GM10248 (cell line): ENCODE measurements around the gene PANK4.
A peak's percentile ranks its signal among the peaks of the same experiment; 100 is the strongest.
"Not testable (repeated sequence)": the region's sequence is repeated elsewhere in the genome, so short reads cannot be mapped to it uniquely, and the experiment has no call there.

Experiments used
- CTCF ChIA-PET: fragments of 300-600 bp; sonication (Branson Sonifier 250); formaldehyde crosslinking; extraction: SDS; loops from one replicate; lab custom pipeline; 2021; ENCODE audit warnings: antibody characterized with exemption; lab: Yijun Ruan, JAX
- POLR2A ChIA-PET: fragments of 350-650 bp; sonication (Branson Sonifier 250); formaldehyde crosslinking; extraction: SDS; loops from one replicate; lab custom pipeline; 2020; ENCODE audit warnings: antibody characterized with exemption; lab: Yijun Ruan, JAX
- DNase-seq: peaks from one replicate; pipeline ENCODE4 v3.0.0; 2012; ENCODE audit errors: extremely low spot score
- TF ChIP-seq, protein P1 (sequence below): IDR thresholded peaks from 2 replicates; pipeline ENCODE4 v1.5.1; 2012; ENCODE audit warnings: mild to moderate bottlenecking, low read depth; ENCODE audit errors: extremely low read depth, missing control alignments, control extremely low read depth

The PANK4 gene

DNA sequence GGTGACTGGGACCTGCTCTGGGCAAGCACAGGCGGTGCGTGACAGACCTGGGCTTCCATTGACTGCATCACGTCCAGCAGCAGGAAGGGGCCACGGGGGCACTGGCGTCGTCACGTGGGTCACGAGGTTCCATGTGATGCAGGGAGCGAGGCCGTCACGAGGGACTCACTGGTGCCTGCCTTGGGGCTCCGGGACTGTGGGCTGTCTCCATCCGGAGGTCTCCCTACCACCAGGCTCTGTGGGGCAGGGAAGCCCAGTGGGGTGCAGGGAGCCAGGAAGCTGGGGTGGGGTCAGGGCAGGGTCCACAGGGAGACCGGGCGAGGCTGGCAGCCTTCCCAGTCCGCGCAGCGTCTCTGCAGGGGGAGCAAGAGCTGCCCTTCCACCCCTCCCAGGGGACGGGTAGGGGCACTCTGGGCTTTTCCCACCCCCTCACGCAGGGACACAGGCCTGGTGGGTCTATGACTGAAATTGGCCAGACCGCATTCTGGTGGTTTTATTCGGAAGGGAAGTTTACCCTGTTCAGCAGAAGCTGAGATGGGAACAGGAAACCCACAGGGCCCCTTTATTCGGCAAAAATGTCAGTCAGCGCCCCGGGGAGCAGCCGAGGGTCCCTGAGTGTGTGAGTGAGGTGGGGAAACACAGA is 29.4 kb upstream of the PANK4 start:
- TF ChIP-seq, protein P1, sequence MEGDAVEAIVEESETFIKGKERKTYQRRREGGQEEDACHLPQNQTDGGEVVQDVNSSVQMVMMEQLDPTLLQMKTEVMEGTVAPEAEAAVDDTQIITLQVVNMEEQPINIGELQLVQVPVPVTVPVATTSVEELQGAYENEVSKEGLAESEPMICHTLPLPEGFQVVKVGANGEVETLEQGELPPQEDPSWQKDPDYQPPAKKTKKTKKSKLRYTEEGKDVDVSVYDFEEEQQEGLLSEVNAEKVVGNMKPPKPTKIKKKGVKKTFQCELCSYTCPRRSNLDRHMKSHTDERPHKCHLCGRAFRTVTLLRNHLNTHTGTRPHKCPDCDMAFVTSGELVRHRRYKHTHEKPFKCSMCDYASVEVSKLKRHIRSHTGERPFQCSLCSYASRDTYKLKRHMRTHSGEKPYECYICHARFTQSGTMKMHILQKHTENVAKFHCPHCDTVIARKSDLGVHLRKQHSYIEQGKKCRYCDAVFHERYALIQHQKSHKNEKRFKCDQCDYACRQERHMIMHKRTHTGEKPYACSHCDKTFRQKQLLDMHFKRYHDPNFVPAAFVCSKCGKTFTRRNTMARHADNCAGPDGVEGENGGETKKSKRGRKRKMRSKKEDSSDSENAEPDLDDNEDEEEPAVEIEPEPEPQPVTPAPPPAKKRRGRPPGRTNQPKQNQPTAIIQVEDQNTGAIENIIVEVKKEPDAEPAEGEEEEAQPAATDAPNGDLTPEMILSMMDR = no peak
- POLR2A ChIA-PET = interaction anchor here (0.8 to 1.5 kb wide), 4 partner anchors 9 to 29 kb away, joined by 3 to 11 read pairs (median 4); no protein-coding TSS in a partner anchor
- CTCF ChIA-PET = interaction anchor here (0.9 to 2.0 kb wide), 8 partner anchors 7 to 141 kb away, joined by 3 to 10 read pairs (median 4); no protein-coding TSS in a partner anchor
- peak; percentile 75 for DNase-seq

DNA sequence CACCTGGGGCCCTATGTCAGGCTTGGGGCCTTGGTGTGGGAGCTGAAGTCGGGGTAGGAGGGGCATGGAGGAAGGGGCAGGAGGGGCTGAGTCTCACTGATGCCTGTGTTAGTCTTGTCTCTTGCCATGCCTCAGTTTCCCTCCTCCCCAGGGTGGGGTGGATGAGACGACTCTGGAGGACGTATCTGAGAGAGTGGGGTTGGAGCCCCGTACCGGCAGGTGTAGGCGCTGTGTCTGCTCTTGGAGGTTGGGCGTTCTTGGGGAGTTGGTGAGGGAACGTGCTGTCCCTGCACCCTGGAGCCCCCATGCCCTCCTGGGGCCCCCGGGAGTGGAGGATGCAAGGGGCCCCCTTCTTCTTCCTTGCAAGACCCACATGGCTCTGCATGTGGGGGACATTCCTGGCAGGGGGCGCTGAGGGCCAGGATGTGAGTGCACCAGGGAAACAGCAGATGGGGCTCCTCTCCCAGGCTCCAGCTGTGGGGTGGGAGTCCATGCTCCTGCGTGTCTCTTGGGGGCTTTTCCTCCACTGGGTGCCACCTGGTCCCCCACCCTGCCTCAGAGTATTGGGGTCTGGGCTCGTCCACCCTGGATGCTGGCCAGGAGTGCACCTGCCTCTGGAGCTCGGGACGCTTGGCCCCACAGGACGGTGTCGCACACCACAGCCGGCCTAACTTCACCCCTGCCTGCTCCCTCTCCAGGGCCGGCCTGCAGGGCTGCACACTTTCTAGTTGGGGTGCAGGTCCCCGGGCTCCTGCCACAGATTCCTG is 28.4 kb upstream of the PANK4 start:
- DNase-seq = peak; percentile 70

DNA sequence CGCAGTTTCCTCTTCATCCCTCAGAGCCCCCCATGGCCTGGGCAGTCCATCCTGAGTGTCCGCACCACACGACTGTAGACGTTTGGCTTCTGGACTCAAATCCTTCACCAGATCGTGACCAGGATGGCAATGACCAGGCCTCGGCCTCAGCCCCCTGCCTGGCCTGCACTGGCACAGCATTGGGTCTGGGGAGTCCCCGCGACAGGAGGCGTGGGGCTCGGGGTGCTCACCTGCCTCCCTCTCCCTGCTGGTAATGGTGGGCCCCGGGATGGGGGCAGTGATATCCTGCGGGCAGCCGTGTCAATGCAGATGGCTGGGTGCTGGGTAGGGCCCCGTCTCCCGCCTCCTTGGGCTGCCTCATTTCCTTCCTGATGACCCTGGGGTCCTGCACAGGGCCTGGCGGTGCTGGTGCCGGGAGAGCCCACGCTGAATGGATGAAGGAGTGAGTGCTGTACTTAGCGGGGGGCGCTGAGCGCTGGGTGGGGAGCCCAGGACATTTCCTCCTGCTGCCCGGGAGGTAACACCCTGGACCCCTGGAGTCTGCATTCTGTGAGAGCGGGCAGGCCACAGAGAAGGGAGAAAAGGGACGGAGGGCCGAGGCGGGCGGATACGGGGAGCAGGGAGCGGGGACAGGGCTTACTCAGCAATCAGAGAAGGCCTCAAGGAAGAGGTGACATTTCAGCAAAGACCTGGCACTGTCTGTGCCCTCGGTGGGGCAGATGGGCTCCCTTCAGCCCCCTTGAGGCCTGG is 27.6 kb upstream of the PANK4 start:
- TF ChIP-seq, protein P1 = no peak
- CTCF ChIA-PET = interaction anchor here (1.0 kb wide), 1 partner anchor 30 kb away, joined by 3 read pairs; no protein-coding TSS in a partner anchor
- POLR2A ChIA-PET = no interaction called here
- no peak for DNase-seq

More for the DNA sequence above, 28.4 kb upstream of the PANK4 start:
- POLR2A ChIA-PET = no interaction called here
- CTCF ChIA-PET = interaction anchor here (1.0 to 2.0 kb wide), 3 partner anchors 10 to 29 kb away, joined by 3 to 10 read pairs (median 4); no protein-coding TSS in a partner anchor
- TF ChIP-seq, protein P1 = peak; percentile 88

DNA sequence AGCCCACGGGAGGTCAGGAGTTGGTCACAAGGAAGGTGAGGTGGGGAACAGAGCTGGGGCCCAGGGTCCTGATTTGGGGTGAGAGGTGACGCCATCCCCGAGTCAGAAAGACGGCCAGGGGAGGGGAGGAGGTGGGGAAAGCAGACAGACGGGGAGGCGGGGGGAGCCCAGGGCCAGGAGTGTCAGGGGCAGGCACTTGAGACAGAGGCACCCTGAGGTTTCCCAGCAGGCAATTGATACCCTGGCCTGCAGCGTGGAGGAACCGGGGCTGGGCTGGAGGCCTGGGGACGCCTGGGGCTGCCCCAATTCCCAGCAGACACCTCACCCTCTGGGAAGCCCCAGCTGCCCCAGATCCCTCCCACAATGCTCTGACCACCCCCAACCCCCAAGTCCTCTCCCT is 26.7 kb upstream of the PANK4 start:
- CTCF ChIA-PET, POLR2A ChIA-PET, DNase-seq: not testable (repeated sequence)

DNA sequence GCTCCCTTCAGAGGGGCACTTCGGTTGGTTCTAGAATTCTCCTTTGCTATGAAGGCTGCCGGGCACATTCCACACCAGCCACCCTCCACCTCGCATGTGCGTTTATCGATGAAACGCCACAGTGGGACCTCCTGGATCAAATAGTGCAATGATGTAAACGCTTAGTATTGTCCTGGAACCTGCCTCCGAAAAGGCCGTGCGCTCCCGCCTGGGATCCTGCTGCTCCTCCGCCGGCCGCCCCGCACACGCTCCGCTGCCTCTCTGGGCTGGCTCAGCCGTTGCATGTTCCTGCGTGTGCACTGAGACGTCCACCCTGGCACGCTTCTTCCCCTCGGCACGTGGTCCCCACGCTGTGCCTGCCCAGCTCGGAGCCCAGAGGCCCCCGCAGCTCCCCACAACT is 25.8 kb upstream of the PANK4 start:
- ChIA-PET CTCF (no interaction called here), POLR2A (no interaction called here)
- DNase-seq = no peak
- TF ChIP-seq, protein P1 = no peak

DNA sequence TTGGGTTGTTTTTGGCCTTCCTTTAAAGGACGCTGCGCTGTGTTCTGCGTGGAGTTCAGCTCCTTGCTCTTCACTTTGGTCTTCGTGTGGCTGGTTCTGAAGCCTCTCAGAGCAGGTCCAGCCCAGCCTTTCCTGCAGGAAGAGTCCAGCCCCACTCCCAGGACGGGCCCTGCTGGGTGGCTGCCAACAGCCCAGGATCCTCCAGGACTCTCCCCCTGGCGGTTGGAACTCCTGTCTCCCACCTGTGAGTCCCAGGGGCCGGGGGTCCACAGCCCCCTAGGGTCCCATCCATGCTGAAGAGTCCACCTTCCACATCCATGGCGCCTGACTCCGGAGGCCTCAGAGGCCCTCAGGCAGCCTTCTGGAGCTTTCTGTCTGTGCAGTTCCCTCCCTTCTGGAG is 25.1 kb upstream of the PANK4 start:
- POLR2A ChIA-PET, CTCF ChIA-PET, DNase-seq: not testable (repeated sequence)

DNA sequence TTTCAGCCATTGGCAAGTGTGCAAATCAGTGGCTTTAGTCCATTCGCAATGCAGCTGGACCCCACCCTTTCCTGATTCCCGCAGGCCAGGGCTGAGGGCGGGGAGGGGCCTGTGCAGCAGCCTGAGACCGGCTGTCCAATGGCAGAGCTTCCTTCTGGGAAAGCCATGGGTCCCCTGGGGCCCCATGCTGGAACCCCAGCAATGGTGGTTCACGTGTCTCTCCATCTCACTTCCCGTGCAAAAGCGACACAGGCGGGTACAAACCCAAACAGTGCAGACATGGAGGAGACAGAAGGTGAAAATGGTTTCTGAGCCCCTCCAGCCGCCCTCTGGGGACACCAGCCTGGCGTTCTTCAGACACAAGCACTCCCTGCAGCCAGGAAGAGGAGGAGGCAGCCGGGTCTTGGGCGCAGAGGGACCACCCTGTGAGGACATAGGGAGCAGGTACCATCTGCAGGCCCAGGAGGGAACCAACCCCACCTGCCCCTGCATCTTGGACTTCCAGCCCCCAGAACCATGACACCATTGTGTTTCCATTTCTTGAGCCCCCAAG is 24.0 kb upstream of the PANK4 start:
- ChIA-PET CTCF (interaction anchor here (2.5 kb wide), 1 partner anchor 355 kb away, joined by 10 read pairs; the partner anchor contains the start of gene FAAP20), POLR2A (interaction anchor here (1.4 to 2.0 kb wide), 2 partner anchors 8 to 27 kb away, joined by 4 to 6 read pairs; no protein-coding TSS in a partner anchor)
- not testable (repeated sequence) for DNase-seq

DNA sequence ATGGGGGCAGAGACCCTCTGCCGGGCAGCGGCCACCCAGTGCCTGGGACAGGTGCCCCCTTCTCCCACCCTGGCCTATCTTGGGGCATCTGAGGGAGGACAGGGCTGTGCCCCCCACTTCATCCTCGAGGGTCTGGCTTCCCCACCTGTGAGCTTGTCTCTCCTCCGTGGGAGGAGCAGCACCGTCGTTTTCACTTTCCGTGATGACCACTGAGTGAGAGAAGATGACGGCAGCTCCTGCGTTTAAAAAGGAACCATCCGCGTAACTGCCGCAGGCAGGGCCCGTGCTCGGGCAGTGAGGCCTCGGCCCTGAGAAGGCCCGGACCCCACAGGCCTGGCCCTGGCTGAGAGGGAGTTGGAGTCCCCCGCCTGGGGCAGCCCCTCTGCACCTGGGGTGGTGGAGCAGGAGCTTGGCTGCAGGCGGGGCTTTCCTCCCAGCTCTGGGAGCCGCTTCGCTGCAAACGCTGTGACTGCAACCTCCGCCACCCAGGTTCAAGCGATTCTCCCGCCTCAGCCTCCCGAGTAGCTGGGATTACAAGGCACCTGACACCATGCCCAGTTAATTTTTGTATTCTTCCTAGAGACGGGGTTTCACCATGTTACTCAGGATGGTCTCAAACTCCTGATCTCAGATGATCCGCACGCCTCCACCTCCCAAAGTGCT is 23.1 kb upstream of the PANK4 start:
- DNase-seq = not testable (repeated sequence)
- CTCF ChIA-PET = interaction anchor here (0.7 to 2.5 kb wide), 2 partner anchors 12 to 354 kb away, joined by 3 to 10 read pairs; partner anchors contain the start of gene FAAP20
- POLR2A ChIA-PET = interaction anchor here (1.4 to 2.0 kb wide), 2 partner anchors 9 to 28 kb away, joined by 4 to 6 read pairs; no protein-coding TSS in a partner anchor
